ENCODE data around the gene KANK2.

GRCh38 chr19:11164879-11165406 is 32.4 kb downstream of the KANK2 start:
- TF ChIP-seq CTCF (conservative IDR thresholded peaks at IDR 0.05; ENCODE audit: low read depth, low read length): no peak
- TF ChIP-seq EZH2 (IDR thresholded peaks at IDR 0.05; ENCODE audit: borderline replicate concordance, low read depth, low read length, poor library complexity, severe bottlenecking): no peak

Measured in A673 (cell line).